ENCODE data around the gene ST8SIA4. TPM values are rescaled to one million over a fixed set of nuclear protein-coding genes. Genes with fewer than 3 reads are reported as not detected.

The ST8SIA4 gene
- total and polyA plus RNA-seq, 2 donors (not counting 3 experiments of a cell fraction or from before 2014, with no cell fraction given), result 4.5 to 25.0 TPM

DNA sequence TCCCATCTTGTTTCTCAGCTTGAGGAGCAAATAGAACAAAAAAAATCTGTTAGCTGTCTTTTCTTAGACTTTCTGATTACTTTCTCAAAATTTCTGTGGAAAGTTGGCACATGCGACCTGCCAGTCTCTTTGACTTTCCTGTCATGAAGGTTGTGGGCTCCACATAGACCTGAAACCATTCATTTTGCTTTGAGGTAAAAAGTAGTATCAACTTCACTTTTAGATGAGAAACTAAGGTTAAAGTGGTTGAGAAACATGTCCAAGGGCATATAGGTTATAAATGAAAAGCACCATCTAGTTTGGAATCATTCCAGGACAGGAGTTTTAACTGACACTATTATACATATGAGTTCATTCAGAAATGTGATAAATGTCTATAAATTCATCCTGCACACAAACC, 42.7 kb downstream of the ST8SIA4 start:
- BruUV-seq (replicated peaks), result no TSS peak
- dilution Hi-C loops (cut with MboI; ENCODE audit: extremely low pct_ligation_motif_present, low sequenced_read_pairs), result no loop called here

More for the DNA sequence above, 42.7 kb downstream of the ST8SIA4 start:
- Histone ChIP-seq H3K36me3 (ENCODE audit: control insufficient read depth in 2 of 2, extremely low read depth in 1 of 2, insufficient read depth in 2 of 2, low read length in 2 of 2) (no peaks in the 10 kb centered on the region), H4K20me1 (replicated peaks; ENCODE audit: control insufficient read depth, extremely low read depth, insufficient read depth, low read length) (no peaks in the 10 kb centered on the region), H3K4me3 (replicated peaks in 1 of 3; ENCODE audit: insufficient read depth in 1 of 3, low read depth in 1 of 3, low read length in 3 of 3) (no peak overlapping the region), H2AFZ (ENCODE audit: low read depth, low read length) (no peak overlapping the region), H3K4me1 (ENCODE audit: control insufficient read depth, extremely low read depth, insufficient read depth, low read length) (peaks cover 1% of the 10 kb centered on the region), H3K9me3 (replicated peaks; ENCODE audit: control insufficient read depth, insufficient read depth, low read length) (no peaks in the 10 kb centered on the region), H3K4me2 (ENCODE audit: insufficient read depth, low read length) (no peak overlapping the region), H3K9me1 (replicated peaks; ENCODE audit: control insufficient read depth, extremely low read depth, insufficient read depth, low read length) (no peaks in the 10 kb centered on the region), H3K27ac (ENCODE audit: insufficient read depth, low read depth, low read length) (no peak overlapping the region), H3K79me2 (ENCODE audit: control insufficient read depth, insufficient read depth, low read length) (no peaks in the 10 kb centered on the region), H3K27me3 (ENCODE audit: control insufficient read depth in 2 of 2, insufficient read depth in 2 of 2, low read length in 2 of 2) (no peaks in the 10 kb centered on the region), H3K9ac (replicated peaks; ENCODE audit: extremely low read depth, insufficient read depth, low read length) (no peak overlapping the region)
- CTCF ChIA-PET, result interaction anchor here (1.5 kb wide), 1 partner anchor 28 kb away, joined by 3 read pairs; no protein-coding TSS in a partner anchor
- POLR2A ChIA-PET, result no interaction called here
- intact Hi-C loops (cut with micrococcal nuclease), result no loop called here
- TF ChIP-seq, protein P1, sequence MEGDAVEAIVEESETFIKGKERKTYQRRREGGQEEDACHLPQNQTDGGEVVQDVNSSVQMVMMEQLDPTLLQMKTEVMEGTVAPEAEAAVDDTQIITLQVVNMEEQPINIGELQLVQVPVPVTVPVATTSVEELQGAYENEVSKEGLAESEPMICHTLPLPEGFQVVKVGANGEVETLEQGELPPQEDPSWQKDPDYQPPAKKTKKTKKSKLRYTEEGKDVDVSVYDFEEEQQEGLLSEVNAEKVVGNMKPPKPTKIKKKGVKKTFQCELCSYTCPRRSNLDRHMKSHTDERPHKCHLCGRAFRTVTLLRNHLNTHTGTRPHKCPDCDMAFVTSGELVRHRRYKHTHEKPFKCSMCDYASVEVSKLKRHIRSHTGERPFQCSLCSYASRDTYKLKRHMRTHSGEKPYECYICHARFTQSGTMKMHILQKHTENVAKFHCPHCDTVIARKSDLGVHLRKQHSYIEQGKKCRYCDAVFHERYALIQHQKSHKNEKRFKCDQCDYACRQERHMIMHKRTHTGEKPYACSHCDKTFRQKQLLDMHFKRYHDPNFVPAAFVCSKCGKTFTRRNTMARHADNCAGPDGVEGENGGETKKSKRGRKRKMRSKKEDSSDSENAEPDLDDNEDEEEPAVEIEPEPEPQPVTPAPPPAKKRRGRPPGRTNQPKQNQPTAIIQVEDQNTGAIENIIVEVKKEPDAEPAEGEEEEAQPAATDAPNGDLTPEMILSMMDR (IDR thresholded peaks at IDR 0.05; ENCODE audit: extremely low read depth in 1 of 2, insufficient read depth in 1 of 2, low read depth in 1 of 2, low read length in 2 of 2), result no peak
- TF ChIP-seq POLR2A (IDR thresholded peaks at IDR 0.05; ENCODE audit: low read depth, low read length) (no peak), FOS (IDR thresholded peaks at IDR 0.05; ENCODE audit: borderline replicate concordance, insufficient read depth, low read length) (no peak), GATA2 (IDR thresholded peaks at IDR 0.05; ENCODE audit: insufficient read depth, insufficient read length, low read depth, low read length) (no peak), POLR2AphosphoS5 (IDR thresholded peaks at IDR 0.05; ENCODE audit: insufficient read depth, low read depth, low read length) (no peak), EZH2 (IDR thresholded peaks at IDR 0.05; ENCODE audit: borderline replicate concordance, low read depth, low read length, severe bottlenecking) (no peak), MYC (IDR thresholded peaks at IDR 0.05; ENCODE audit: low read depth, low read length) (no peak), JUN (IDR thresholded peaks at IDR 0.05; ENCODE audit: borderline replicate concordance, insufficient read depth, insufficient read length, low read depth) (no peak)
- TF ChIP-seq, protein P2, sequence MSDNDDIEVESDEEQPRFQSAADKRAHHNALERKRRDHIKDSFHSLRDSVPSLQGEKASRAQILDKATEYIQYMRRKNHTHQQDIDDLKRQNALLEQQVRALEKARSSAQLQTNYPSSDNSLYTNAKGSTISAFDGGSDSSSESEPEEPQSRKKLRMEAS (IDR thresholded peaks at IDR 0.05; ENCODE audit: insufficient read depth, insufficient read length), result no peak
- DNase-seq (ENCODE audit: low read depth, low spot score) (no peak), FAIRE-seq (no peak)

Data from endothelial cell of umbilical vein (primary cell).